NCI-H69 (cell line): ENCODE data around the gene MIX23.

Experiments
- DNase-seq: peaks from one replicate; lab custom pipeline; 2025; lab: John Stamatoyannopoulos, UW

Gene MIX23

DNA sequence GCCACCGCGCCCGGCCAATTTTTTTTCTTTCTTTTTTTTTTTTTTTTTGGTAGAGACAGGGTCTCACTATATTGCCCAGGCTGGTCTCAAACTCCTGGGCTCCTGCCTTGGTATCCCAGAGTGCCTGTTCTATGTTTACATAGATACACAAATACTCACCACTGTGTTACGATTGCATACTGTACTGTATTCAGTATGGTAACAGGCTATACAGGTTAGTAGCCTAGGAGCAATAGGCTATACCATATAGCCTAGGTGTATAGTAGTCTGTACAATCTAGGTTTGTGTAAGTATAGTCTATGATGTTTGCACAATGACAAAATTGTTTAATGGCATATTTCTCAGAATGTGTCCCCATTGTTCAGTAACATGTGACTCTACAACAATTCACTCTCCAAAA lies 31.4 kb downstream of the MIX23 start:
- DNase-seq: no peak

DNA sequence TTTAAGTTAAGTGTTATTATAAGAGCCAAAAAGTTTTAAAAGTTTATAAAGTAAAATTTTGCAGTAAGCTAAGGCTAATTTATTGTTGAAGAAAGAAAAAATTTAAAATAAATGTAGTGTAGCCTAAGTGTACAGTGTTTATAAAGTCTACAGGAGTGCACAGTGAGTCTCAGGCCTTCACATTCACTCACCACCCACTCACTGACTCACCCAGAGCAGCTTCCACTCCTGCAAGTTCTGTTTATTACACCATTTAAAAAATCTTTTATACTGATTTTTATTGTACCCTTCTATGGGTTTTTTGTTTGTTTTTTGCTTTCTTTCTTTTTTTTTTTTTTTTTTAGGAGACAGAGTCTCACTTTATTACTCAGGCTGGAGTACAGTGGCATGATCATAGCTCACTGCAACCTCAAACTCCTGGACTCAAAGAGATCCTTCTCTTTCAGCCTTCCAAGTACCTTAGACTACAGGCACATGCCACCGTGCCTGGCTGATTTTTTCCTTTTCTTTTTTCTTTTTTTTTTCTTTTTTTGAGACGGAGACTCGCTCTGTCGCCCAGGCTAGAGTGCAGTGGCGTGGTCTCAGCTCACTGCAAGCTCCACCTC lies 32.1 kb downstream of the MIX23 start:
- DNase-seq: no peak

DNA sequence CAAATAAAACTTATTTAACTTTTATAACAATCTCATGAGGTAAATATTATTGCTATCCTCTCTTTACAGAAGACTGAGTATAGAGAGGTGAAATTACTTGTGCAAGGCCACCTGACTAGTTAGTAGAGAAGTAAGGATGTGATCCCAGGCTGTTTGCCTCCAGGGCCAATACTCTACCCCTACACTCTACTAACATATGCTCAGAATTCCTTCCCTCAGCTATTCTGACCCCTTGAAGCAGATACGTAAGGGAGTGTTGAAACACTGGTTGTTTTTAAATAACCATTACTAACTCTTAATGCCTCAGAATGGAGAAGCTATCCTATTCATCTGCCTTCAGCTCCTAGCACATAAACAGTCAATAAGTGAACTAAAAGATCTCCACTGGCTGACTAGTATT lies 33.9 kb downstream of the MIX23 start:
- DNase-seq: no peak

DNA sequence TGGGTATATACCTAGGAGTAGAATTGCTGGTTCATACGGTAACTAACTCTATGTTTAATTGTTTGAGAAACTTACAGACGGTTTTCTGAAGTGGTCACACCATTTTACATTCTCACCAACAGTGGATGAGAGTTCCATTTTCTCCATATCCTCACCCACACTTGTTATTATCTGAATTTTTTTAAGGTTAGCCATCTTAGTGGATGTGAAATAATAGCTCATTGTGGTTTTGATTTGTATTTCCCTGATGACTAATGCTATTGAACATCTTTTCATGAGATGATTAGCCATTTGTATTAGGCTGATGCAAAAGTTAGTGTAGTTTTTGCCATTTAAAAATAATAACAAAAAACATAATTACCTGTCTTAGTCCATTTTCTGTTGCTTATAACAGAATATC lies 39.4 kb downstream of the MIX23 start:
- DNase-seq: no peak

DNA sequence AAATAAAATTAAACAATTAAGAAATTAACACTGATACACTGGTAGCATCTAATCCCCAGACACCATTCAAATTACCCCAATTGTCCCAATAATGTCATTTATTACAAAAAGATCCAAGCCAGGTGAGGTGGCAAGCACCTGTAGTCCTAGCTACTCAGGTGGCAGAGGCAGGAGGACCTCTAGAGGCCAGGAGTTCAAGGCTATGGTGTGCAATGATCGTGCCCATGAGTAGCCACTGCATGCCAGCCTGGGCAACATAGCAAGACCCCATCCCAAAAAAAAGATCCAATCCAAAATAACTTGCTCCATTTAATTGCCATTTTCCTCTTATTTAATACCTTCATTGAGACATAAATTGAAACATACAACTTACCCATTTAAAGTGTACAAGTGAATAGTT lies 40.2 kb downstream of the MIX23 start:
- DNase-seq: no peak

DNA sequence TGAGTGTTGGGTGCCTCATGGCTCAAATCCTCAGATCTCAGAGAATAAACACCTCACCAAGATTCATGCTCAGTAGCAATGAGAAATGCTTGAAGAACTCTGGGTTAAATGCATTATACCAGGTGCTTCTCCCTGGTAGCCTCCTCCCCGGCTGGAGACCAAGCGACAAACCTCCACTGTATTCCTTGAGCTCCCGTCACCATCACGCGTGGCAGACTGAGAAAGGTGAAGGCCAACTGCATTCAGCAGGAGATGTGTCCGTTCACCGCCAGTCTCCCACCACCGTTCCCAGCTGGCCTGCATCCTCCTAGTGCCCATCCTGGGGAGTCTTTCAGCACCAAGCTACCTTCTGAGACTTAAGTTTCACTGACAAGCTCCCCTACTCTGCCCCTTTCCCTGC lies 50.5 kb downstream of the MIX23 start:
- DNase-seq: no peak

DNA sequence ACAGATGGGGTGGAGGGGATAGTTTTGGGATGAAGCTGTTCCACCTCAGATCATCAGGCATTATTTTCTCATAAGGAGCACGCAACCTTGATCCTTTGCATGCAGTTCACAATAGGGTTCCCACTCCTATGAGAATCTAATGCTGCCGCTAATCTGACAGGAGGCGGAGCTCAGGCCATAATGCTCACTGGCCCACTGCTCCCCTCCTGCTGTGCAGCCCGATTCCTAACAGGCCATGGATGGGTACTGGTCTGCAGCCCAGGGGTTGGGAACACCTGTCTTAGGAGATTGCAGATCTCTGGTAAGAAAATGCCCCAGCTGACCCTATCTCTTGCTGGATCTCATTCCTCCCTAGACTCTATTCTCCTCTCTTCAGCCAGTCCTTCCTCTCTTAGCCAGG lies 51.1 kb downstream of the MIX23 start:
- DNase-seq: no peak

DNA sequence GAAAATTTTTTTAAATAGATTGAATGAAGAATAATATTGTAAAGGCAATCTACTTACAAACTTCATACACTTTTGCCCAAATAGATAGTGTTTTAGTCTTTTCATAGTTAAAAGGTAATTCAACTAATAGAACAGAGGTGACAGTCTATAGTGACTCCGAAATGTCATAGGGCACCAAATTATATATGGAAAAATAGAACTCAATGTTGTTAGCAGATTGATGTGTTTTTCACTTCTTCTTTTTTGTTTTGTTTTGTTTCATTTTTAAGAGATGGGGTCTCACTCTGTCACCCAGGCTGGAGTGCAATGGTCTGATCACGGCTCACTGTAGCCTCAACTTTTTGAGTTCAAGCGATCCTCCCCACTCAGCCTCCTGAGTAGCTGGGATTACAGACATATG lies 57.3 kb downstream of the MIX23 start:
- no peak for DNase-seq

DNA sequence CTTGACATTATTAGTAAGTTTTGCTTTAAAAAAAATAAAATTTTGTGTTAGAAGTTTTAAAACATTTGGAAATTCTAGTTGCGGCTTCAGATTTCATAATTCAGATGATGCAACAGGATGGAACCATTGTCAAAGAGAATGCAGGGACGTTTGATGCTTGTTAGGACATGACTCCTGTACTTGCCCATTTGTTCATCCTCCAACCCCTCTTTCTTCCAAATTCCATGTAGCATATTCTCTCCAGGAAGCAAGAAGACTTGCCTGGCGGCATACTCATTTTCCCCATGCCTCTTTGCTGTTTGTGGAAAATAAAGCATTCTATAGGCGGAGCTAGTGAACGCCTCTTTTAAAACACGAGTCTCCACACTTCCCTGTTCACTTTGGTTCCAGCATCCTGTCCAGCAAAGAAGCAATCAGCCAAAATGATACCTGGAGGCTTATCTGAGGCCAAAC lies 58.1 kb downstream of the MIX23 start, which contains the start of gene CSTA:
CSTA (plus strand) TSS at position 378 of the 453 bp plus-strand sequence; CDS start at position 423, 45 bp downstream.
- DNase-seq: no peak

DNA sequence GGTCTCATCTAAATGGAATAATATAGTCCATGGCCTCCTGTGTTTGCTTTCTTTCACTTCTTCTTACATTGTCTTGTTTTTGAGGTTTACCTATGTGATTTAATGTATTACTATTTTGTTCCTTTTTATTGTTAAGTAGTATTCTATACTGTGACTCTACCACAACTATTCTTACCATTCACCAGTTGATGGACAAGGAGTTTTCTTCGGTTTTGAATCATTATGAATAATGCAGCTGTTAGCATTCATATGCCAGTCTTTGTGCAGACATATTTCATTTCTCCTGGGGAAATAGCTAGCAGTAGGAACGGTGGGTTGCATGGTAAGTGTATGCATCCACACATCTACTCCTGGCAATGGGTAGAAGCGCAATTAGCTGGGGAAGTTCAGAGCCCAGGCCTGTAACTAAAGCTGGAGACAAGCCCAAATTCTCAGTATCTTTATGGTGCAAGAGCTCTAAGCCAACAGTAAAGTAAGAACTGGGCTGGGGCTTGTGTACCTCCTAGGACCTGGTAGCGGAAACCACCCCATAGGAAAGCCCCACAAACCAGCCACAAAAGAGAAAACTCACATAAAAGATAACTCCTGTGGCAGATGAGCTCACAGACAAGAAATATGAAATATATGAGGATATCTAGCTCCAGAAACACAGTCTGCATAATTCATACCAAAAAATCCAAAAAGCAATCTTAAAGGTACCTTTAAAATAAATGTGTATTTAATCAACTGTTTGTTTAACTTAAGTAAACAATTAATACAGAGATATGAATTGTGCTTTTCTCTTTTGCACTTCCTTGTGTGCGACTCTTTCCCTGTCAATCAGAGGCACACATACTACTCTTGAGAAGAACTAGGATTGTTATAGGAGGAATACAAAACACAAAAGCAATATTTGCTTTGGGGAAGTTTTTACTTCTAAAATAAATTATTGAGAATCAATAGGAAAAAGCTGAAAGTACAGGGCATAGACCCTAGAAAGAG lies 60.6 kb downstream of the MIX23 start:
- no peak for DNase-seq

DNA sequence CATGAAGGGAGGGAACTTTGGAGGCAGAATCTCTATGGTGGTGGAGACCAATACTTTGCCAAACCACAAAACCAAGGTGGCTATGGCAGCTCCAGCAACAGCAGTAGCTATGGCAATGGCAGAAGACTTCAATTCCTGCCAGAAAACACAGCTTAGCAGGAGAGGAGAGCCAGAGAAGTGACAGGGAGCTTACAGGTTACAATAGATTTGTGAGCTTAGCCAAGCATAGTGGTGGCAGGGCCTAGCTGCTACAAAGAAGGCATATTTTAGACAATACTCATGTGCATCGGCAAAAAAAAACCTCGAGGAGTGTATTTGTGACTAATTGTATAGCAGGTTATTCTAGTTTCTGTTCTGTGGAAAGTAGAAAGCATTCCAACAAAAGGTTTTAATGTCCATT lies 64.4 kb downstream of the MIX23 start:
- DNase-seq: no peak

DNA sequence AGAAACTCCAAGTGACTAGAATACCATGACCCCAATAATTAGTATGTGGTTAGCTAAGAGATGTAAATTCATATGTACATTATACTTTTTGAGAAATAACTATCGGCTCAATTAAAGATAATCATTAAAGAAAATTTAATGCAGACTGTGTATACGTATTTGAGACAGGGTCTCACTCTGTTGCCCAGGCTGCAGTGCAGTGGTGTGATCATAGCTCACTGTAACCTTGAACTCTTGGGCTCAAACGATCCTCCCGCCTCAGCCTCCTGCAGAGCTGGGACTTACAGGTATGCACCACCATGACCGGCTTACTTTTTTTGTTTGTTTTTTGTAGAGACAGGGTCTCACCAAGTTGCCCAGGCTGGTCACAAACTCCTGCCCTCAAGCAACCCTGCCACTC lies 66.7 kb downstream of the MIX23 start:
- DNase-seq: no peak

DNA sequence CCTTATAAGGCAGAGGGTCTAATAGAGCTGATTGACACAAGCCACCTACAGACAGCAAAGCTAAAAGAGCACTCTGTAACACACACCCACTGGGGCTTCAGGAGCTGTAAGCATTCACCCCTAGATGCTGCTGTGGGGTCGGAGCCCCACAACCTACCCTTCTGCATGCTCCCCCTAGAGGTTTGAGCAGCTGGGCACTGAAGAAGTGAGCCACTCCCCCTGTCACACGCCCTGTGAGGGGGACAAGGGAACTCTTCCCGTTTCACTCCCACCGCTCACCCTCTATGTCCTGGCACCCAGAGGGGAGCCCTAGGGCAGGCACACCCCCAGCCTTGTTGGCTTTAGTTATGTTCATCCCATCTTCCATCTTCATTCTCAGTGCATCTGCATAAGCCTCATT lies 67.4 kb downstream of the MIX23 start:
- no peak for DNase-seq

DNA sequence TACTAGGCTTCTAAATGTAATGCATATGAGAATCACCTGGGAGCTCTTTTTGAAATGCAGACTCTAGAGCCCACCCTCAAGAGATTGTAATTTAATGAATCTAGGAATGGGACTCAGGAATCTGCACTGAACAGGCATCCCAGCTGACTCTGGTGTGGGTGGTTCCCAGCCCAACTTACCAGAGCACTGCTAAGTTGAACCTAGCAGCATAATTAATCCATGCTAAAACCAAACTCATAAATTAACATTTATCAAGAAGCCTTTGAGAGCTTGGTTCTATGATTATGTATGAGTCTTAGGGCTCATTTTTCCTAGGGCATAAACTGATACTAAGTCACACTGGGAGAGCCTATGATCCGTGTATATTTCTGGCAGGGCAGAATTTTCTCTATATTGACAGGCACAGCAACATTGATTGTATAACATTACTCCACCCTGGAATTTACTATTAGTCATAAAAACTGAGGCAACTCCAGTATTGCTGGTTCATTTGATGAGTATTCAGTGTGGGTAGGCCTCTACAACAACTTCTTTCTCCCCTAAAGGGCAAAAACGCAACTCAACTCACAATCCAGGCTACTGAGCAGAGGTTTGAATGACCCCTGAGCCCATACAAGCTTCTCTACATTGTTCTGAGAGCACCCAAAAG lies 68.7 kb downstream of the MIX23 start:
- DNase-seq: no peak

DNA sequence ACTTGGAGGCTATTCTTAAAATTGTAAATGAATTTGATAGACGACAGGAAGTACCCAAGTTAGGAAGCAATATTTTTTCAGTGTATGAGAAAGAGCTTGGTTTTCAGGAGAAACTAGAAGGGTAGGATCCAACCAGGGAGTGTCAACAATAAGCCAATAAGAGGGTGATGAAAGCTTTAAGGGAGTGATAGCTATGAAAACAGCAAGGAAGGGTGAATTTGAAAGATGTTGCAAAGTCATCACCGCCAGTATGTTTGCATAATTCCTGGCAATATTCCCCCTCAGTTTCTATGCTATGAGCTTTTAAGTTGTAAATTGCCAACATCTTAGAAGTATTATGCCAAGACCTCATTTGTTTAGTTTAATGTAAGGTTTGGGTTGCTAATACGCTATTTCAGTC lies 69.8 kb downstream of the MIX23 start:
- DNase-seq: no peak

DNA sequence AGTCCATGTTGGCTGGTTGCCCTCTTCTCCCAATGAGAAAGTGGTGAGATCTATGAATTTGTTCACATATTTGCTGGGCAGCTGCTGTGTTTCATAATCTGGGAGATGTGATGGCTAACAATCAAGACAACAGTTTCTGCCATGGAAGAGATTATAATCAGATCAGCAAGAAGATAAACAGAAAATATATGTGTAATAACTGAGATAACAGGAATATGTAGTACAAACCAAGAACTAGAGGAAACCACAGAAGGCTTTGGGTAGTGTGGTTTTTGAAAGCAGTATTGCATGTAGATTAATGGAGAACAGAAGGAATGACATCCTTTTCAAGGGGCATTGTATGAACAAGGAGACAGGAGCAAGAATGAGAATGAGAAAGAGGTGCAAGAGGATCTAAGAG lies 70.2 kb downstream of the MIX23 start:
- no peak for DNase-seq

DNA sequence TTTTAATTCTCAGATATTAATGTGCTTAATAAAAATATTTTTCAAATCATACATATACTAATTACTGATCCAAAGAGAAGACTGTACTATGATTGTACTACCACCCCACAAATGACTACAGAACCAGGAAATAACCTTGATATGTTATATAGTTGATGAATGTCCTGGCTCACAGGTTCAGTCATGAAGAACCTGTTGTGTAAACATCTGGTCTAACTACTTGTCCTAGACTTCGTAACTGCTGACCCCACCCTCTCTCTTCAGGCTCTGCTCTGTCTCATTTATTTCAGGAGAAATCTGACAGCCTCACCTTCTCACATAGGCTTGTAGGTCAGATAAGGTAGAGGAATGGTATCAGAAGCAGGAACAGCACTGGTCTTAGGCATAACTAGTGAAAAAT lies 72.7 kb downstream of the MIX23 start:
- peak; percentile 5 for DNase-seq
